GM12892 (cell line): ENCODE measurements around the gene APEX1.

ENCODE experiments used
- POLR2A ChIP-seq: IDR thresholded peaks from 2 replicates; pipeline ENCODE4 v1.6.1; 2011; ENCODE audit warnings: low read depth, low read length, control low read depth
- POLR2AphosphoS5 ChIP-seq: IDR thresholded peaks from 2 replicates; pipeline ENCODE4 v1.6.1; 2011; ENCODE audit warnings: low read depth, low read length, control low read depth
- TAF1 ChIP-seq: IDR thresholded peaks from 2 replicates; pipeline ENCODE4 v1.6.1; 2011; ENCODE audit warnings: low read depth, mild to moderate bottlenecking, control low read depth, low read length, borderline replicate concordance

- TF ChIP-seq POLR2AphosphoS5 (no peak), TAF1 (no peak), POLR2A (no peak)
These were observed 15.5 kb downstream of the APEX1 start for GRCh38 chr14:20470603-20470901.
